ENCODE results near the gene SEPTIN7.
"Not testable (repeated sequence)": the region's sequence is repeated elsewhere in the genome, so short reads cannot be mapped to it uniquely, and the experiment has no call there.

SEPTIN7 gene

DNA sequence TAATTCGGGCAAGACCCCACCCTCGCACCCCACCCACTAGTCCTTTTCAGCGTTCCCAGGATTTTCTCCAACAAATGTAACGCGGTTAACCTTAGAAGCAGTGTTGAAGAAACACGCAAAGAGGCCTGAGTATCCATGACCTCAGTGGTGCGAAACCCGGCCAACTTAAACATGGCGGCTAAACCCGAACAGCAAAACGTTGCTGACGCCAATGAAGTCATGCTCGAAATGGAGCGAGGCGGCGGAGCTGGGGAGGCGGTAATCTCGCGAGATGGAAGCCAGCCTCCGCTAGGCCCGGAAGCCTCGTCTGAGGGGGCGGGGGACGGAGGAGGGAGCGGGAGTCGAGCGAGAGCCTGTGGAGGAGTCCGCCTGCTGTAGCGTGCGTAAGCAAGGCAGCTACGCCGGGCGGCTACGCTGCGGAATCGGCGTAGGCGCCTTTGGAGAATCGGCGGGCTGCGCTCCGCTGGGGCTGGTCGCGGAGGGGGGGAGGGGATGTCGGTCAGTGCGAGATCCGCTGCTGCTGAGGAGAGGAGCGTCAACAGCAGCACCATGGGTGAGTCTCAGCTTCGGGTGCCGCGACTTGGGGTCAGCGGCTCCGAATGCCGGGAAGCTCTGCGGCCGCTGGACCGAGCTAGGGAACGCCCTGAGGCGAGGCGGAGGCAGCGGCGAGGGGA, at the start of gene SEPTIN7:
Gene SEPTIN7, plus strand, starts transcription at position 340 of the 674 bp plus-strand sequence. Its CDS starts 153 bp downstream, at position 493.
- H3K27ac ChIP-seq: peak within 1 kb of the TSS; percentile 92
- TF ChIP-seq ZFX (IDR thresholded peaks at IDR 0.05; ENCODE audit: borderline replicate concordance): no peak
- TF ChIP-seq, protein P1, sequence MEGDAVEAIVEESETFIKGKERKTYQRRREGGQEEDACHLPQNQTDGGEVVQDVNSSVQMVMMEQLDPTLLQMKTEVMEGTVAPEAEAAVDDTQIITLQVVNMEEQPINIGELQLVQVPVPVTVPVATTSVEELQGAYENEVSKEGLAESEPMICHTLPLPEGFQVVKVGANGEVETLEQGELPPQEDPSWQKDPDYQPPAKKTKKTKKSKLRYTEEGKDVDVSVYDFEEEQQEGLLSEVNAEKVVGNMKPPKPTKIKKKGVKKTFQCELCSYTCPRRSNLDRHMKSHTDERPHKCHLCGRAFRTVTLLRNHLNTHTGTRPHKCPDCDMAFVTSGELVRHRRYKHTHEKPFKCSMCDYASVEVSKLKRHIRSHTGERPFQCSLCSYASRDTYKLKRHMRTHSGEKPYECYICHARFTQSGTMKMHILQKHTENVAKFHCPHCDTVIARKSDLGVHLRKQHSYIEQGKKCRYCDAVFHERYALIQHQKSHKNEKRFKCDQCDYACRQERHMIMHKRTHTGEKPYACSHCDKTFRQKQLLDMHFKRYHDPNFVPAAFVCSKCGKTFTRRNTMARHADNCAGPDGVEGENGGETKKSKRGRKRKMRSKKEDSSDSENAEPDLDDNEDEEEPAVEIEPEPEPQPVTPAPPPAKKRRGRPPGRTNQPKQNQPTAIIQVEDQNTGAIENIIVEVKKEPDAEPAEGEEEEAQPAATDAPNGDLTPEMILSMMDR (IDR thresholded peaks at IDR 0.05): no peak

DNA sequence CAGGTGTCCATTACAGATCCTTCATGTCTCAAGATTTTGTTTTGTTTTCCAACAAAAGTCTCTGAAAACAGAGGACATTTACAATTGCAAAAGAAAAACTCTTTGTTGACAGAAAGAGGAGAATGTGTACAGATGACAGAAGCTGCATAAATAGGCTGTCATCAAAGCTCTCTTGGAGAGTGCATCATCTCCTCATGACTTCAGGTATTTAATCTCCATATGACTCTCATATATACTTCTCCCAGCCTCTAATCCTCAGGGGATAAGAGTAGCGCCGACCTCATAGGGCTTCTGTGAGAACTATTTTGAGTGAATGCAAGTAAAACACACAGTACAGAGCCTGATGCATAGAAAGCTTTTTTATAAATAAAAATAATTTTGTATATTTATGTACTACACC, 48.1 kb upstream of the SEPTIN7 start:
- no peak for TF ChIP-seq ZFX (IDR thresholded peaks at IDR 0.05; ENCODE audit: borderline replicate concordance)
- TF ChIP-seq, protein P1 (IDR thresholded peaks at IDR 0.05): no peak
- no peak overlapping the region for H3K27ac ChIP-seq

DNA sequence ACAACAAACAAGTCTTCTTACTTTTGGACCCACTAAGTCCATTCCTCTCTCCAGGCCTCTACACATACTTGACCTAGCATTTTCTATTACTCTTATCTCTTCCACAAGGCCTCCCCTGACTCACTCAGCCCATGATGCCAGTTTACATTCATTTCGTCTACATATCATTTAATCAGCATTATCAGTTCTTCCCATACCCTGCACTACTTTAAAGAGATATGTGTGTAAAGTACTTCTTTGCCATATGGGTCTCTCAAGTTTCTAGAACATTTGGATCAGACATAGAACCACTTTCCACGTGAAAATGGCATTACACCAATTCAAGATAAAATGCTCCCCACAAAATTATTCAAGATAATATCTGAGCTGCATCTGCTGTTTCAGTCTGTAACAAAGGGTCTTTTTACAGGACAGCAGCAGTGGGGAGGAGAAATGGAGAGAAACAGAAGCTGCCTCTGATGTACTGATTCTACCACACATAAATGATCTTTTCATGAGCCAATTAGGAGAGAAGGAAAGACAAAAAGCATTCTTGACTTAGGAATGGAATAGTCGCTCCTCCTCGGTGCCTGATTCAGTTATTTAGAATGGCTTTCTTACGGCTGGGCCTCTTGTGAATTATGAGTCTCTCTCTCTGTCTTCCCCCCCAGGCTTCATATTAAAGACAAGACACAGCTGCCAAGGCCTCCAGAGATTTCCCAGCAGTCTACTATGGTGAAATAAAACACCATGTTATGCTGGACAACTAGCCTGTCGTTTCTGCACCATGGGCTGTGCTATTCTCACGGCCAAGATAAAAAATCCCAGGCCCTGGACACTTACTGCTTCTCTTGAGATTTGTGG, 46.9 kb upstream of the SEPTIN7 start:
- H3K27ac ChIP-seq: no peak overlapping the region
- TF ChIP-seq ZFX (IDR thresholded peaks at IDR 0.05; ENCODE audit: borderline replicate concordance): no peak
- TF ChIP-seq, protein P1 (IDR thresholded peaks at IDR 0.05): no peak

GRCh38 chr7:35754741-35755140, 46.1 kb upstream of the SEPTIN7 start:
- H3K27ac ChIP-seq: no peak overlapping the region
- TF ChIP-seq, protein P1 (IDR thresholded peaks at IDR 0.05): no peak
- TF ChIP-seq ZFX (IDR thresholded peaks at IDR 0.05; ENCODE audit: borderline replicate concordance): no peak

- H3K27ac ChIP-seq: no peak overlapping the region
- TF ChIP-seq, protein P1 (IDR thresholded peaks at IDR 0.05): no peak
- TF ChIP-seq ZFX (IDR thresholded peaks at IDR 0.05; ENCODE audit: borderline replicate concordance): no peak
Measured at GRCh38 chr7:35755711-35756110, 45.1 kb upstream of the SEPTIN7 start.

- H3K27ac ChIP-seq: not testable (repeated sequence)
Measured at GRCh38 chr7:35756453-35756852, 44.4 kb upstream of the SEPTIN7 start.

DNA sequence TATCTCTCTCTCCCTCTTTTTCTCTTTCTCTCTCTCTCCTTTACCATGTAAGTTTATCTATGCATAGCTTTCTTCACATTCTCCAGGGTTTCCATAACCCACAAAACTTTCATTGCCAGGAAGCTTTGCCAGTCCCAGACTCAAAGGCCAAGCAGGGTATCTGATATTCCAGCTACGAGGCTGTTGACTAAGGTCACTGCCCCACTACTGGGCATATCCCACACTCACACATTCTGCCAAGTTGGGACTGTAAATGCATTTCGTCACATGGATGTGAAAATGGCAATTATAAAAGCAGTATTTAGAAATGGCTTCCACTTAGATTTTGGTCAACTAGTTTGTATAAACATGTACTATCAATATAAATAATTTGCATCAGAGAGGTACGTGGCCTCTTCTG, 43.3 kb upstream of the SEPTIN7 start:
- no peak overlapping the region for H3K27ac ChIP-seq
- TF ChIP-seq, protein P1 (IDR thresholded peaks at IDR 0.05): no peak
- TF ChIP-seq ZFX (IDR thresholded peaks at IDR 0.05; ENCODE audit: borderline replicate concordance): no peak
